GM12873 (cell line): ENCODE measurements around the gene OXSM.

Source experiments
- CTCF ChIP-seq: IDR thresholded peaks from 2 replicates; pipeline ENCODE4 v1.5.1; 2012; ENCODE audit warnings: low read depth, mild to moderate bottlenecking, moderate library complexity, low read length, control low read depth; ENCODE audit not compliant: insufficient read depth; ENCODE audit errors: missing control alignments

The OXSM gene

GRCh38 chr3:25789596-25790556, at the start of gene OXSM:
OXSM (plus strand) TSS chr3:25790090; CDS start chr3:25791021, 931 bp downstream.
- TF ChIP-seq CTCF: no peak

DNA sequence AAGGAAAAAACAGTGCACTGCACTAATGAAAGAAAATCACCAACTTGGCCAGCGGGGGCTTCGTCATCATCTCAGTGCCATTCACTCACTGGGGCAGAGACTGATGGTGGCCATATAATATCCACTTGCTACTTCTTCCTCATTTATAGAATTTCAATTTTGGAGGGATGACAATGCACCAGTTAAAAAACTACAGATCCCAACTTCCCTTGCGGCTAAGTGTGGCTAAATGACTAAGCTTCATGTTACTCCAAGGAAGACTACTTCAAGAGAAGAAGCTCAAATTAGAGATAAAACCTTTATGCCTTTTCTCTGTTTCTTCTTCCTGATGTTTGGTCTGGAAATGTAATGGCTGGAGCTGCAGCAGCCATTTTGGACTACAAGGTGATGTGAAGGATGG, 45.4 kb upstream of the OXSM start:
- no peak for TF ChIP-seq CTCF

DNA sequence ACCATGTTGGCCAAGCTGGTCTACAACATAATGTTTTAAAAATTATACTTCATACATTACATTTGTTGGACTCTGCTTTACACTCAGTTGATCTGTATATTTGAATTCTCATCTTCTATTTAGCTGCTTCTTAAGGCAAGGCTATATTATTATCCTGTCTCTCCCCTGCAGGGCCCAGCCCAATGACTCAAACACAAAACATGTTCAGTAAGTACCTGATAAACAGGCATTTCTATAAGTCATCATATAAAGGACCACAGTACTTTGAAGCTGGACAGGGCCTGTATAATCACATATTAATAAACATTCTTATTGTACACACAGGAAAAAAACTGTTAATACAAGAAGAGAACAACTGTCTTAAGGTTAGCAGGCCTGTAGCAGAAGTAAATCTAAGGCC, 42.9 kb upstream of the OXSM start:
- no peak for TF ChIP-seq CTCF

GRCh38 chr3:25748189-25748588, 41.7 kb upstream of the OXSM start:
- TF ChIP-seq CTCF: no peak

- no peak for TF ChIP-seq CTCF
These were observed 40.8 kb upstream of the OXSM start for GRCh38 chr3:25749031-25749581.

DNA sequence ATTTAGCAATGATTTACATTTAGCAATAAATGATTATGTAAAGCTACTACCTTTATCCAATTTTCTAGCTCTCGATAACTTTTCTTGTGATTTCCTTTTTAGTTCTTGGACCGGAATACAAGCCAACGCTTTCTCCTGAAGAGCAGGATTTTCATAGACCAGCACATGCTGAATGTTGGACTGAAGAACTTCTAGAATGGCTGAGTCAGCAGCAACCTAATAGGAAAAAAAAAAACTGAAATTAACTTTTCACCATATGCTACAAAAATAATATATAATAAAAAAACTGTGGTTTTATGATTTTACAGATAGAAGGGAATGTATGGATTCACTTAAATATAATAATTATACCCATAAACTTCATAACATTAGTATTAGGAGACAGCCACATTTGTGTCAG, 38.8 kb upstream of the OXSM start:
- no peak for TF ChIP-seq CTCF

DNA sequence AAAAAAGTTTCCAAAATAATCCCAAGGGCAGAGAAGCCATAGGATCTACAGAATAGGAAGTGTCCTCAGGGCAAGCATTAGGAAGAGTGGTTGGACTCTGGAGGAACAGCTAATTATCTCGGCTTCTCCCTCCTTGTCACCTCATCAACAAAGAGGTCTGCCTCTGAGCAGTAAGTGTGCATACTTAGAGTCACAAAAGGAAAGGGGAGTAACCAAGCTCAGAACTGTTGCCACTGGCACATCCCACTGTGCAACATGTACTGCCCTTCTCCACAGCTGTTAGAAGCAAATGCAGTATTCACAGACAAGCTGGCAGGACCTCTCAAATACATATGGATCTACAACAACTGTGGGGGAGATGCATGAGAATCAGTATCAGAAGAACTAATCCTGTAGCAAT, 38.2 kb upstream of the OXSM start:
- no peak for TF ChIP-seq CTCF
